ENCODE results near the gene BABAM2.

DNA sequence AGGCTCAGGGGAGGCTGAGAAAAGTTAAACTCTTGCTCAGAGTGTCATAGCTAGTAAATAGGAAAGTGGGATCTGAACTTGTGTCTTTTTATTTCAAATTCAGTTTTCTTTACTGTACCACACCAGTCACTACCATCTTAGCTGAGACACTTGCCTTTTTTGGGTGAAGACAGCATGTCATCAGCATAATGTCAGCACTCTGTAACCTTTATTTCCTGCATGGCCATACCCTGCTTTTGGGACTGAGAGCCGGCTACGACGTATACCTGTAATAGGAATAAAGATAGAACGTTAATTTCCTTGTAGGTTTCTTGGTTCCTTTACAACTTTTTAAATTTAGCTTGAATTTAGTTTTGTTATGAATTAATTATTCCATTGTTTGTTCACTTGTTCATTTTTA is 202.8 kb downstream of the BABAM2 start:
- TF ChIP-seq PYGO2 (tag; IDR thresholded peaks at IDR 0.05) = no peak
- TF ChIP-seq FOSL1 (tag; conservative IDR thresholded peaks at IDR 0.05) = no peak
